SU-DHL-6 (cell line): Measurements from ENCODE around the gene CCDC28B.
"Not testable (repeated sequence)": the region's sequence is repeated elsewhere in the genome, so short reads cannot be mapped to it uniquely, and the experiment has no call there.

ENCODE experiments used
- H2AFZ ChIP-seq: fragments of 200-600 bp; sonication (generic); 2 replicates; pipeline ENCODE4 v1.6.1; 2014; ENCODE audit warnings: low read depth, mild to moderate bottlenecking, moderate library complexity, mixed read lengths, antibody characterized with exemption, low read length; ENCODE audit not compliant: severe bottlenecking
- H3F3A ChIP-seq: fragments of 200-600 bp; shearing (Covaris generic); 2 replicates; pipeline ENCODE4 v1.6.0; 2016; ENCODE audit warnings: antibody characterized with exemption, mild to moderate bottlenecking; ENCODE audit not compliant: insufficient read depth
- H3K27ac ChIP-seq: fragments of 200-600 bp; sonication (generic); 2 replicates; pipeline ENCODE4 v1.5.1; 2016; ENCODE audit warnings: low read depth, mild to moderate bottlenecking, low read length, moderate library complexity, mixed read lengths
- H3K27me3 ChIP-seq: fragments of 200-600 bp; sonication (generic), shearing (Covaris generic); 2 replicates; pipeline ENCODE4 v1.6.0; 2014; ENCODE audit warnings: mild to moderate bottlenecking, low read length
- H3K36me3 ChIP-seq: fragments of 200-600 bp; sonication (generic); 2 replicates; pipeline ENCODE4 v1.6.1; 2014; ENCODE audit warnings: mild to moderate bottlenecking, low read length, mixed read lengths
- H3K4me2 ChIP-seq: fragments of 300-600, 200-600 bp; shearing (Covaris generic), sonication (generic); 2 replicates; pipeline ENCODE4 v1.6.0; 2014; ENCODE audit warnings: low read length, low read depth, mild to moderate bottlenecking; ENCODE audit not compliant: poor library complexity, severe bottlenecking
- H3K4me3 ChIP-seq: fragments of 200-600 bp; sonication (generic); 2 replicates; pipeline ENCODE4 v1.5.1; 2014; ENCODE audit warnings: antibody characterized with exemption, low read length, mild to moderate bottlenecking, mixed read lengths; ENCODE audit not compliant: insufficient read depth, poor library complexity, severe bottlenecking
- H3K79me2 ChIP-seq: fragments of 200-600 bp; sonication (generic); 2 replicates; pipeline ENCODE4 v1.6.1; 2014; ENCODE audit warnings: mild to moderate bottlenecking, low read length, moderate library complexity; ENCODE audit not compliant: insufficient read depth
- H3K9ac ChIP-seq: fragments of 200-600 bp; sonication (generic); 2 replicates; pipeline ENCODE4 v1.7.0; 2014; ENCODE audit warnings: mild to moderate bottlenecking, low read length
- H3K9me2 ChIP-seq: fragments of 200-600 bp; sonication (generic); replicated peaks from 2 replicates; pipeline ENCODE4 v1.6.1; 2014; ENCODE audit warnings: low read length; ENCODE audit not compliant: insufficient read depth
- H3K9me3 ChIP-seq: fragments of 200-600 bp; sonication (generic); 2 replicates; pipeline ENCODE4 v1.6.1; 2014; ENCODE audit warnings: low read length, mixed read lengths; ENCODE audit not compliant: insufficient read depth
- H4K20me1 ChIP-seq: fragments of 200-600 bp; sonication (generic); 2 replicates; pipeline ENCODE4 v1.6.1; 2014; ENCODE audit warnings: low read depth, mild to moderate bottlenecking, antibody characterized with exemption, low read length, moderate library complexity, mixed read lengths
- CTCF ChIP-seq: fragments of 200-600 bp; sonication (generic); IDR thresholded peaks from one replicate; pipeline ENCODE4 v1.5.1; 2017; ENCODE audit warnings: antibody characterized with exemption, mild to moderate bottlenecking, low read length, moderate library complexity; ENCODE audit not compliant: insufficient read depth, poor library complexity, severe bottlenecking
- EZH2phosphoT487 ChIP-seq: fragments of 200-600 bp; sonication (generic), shearing (Covaris generic); conservative IDR thresholded peaks from 2 replicates; pipeline ENCODE4 v1.6.1; 2018; ENCODE audit warnings: mild to moderate bottlenecking, antibody characterized with exemption, low read length, moderate library complexity, mixed read lengths

CCDC28B gene

GRCh38 chr1:32159189-32159588 lies 41.2 kb upstream of the CCDC28B start:
- H2AFZ ChIP-seq, result no peak overlapping the region

GRCh38 chr1:32163405-32163804 lies 37.0 kb upstream of the CCDC28B start:
- no peaks in the 10 kb centered on the region for H4K20me1 ChIP-seq
- 0 out of 2 replicates have a peak, but pooled peaks cover 8% of the 10 kb centered on the region for H3K36me3 ChIP-seq
- TF ChIP-seq EZH2phosphoT487, result no peak
- TF ChIP-seq CTCF, result no peak
- no peak overlapping the region for H3K4me3 ChIP-seq
- no peak overlapping the region for H3K27ac ChIP-seq
- H3K79me2 ChIP-seq, result no peaks in the 10 kb centered on the region
- H3K9me3 ChIP-seq, result no peaks in the 10 kb centered on the region
- no peak overlapping the region for H2AFZ ChIP-seq
- no peaks in the 10 kb centered on the region for H3K27me3 ChIP-seq
- no peaks in the 10 kb centered on the region for H3K9me2 ChIP-seq
- no peak overlapping the region for H3K4me2 ChIP-seq
- H3F3A ChIP-seq, result no peaks in the 10 kb centered on the region; the same call in 1 of the 2 replicates
- no peak overlapping the region for H3K9ac ChIP-seq

More at GRCh38 chr1:32159189-32159588, 41.2 kb upstream of the CCDC28B start:
- 0 out of 2 replicates have a peak, but pooled peaks cover 3% of the 10 kb centered on the region for H3K36me3 ChIP-seq
- no peaks in the 10 kb centered on the region for H3K9me2 ChIP-seq
- H3K79me2 ChIP-seq, result 0 out of 2 replicates have a peak, but pooled peaks cover 2% of the 10 kb centered on the region
- H3K4me2 ChIP-seq, result no peak overlapping the region
- H4K20me1 ChIP-seq, result no peaks in the 10 kb centered on the region
- H3K9ac ChIP-seq, result no peak overlapping the region
- no peaks in the 10 kb centered on the region; the same call in 1 of the 2 replicates for H3F3A ChIP-seq
- no peak for TF ChIP-seq CTCF
- TF ChIP-seq EZH2phosphoT487, result no peak
- no peak overlapping the region for H3K4me3 ChIP-seq
- H3K9me3 ChIP-seq, result no peaks in the 10 kb centered on the region
- no peak overlapping the region for H3K27ac ChIP-seq
- H3K27me3 ChIP-seq, result no peaks in the 10 kb centered on the region

DNA sequence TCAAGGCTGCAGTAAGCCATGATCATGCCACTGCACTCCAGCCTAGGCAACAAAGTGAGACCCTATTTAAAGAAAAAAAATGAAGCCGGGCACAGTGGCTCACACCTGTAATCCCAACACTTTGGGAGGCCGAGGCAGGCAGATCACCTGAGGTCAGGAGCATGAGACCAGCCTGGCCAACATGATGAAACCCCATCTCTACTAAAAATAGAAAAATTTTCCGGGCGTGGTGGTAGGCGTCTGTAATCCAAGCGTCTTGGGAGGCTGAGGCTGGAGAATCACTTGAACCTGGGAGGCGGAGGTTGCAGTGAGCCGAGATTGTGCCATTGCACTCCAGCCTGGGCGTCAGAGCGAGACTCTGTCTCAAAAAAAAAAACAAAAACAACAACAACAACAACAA lies 34.8 kb upstream of the CCDC28B start:
- not testable (repeated sequence) for H3K36me3 ChIP-seq

GRCh38 chr1:32170991-32171390 lies 29.4 kb upstream of the CCDC28B start:
- H3K79me2 ChIP-seq, result no peaks in the 10 kb centered on the region
- TF ChIP-seq EZH2phosphoT487 (no peak), CTCF (no peak)
- no peaks in the 10 kb centered on the region for H3K9me2 ChIP-seq
- no peak overlapping the region for H3K4me2 ChIP-seq
- no peaks in the 10 kb centered on the region for H3K27me3 ChIP-seq
- H3K9me3 ChIP-seq, result no peaks in the 10 kb centered on the region
- no peaks in the 10 kb centered on the region for H4K20me1 ChIP-seq
- peaks cover 11% of the 10 kb centered on the region; the same call in 1 of the 2 replicates for H3K36me3 ChIP-seq
- no peak overlapping the region for H3K27ac ChIP-seq
- no peaks in the 10 kb centered on the region; the same call in 1 of the 2 replicates for H3F3A ChIP-seq
- no peak overlapping the region for H2AFZ ChIP-seq
- no peak overlapping the region for H3K9ac ChIP-seq
- H3K4me3 ChIP-seq, result no peak overlapping the region

More for the DNA sequence above, 34.8 kb upstream of the CCDC28B start:
- H3K9me3 ChIP-seq, H3K4me2 ChIP-seq, H4K20me1 ChIP-seq, H3F3A ChIP-seq, H3K9me2 ChIP-seq, H3K9ac ChIP-seq, H3K27ac ChIP-seq, H3K4me3 ChIP-seq, H3K79me2 ChIP-seq, H3K27me3 ChIP-seq, H2AFZ ChIP-seq: not testable (repeated sequence)
